Measurements from ENCODE around the gene PLXNA4. TPM values are rescaled to one million over a fixed set of nuclear protein-coding genes. Genes with fewer than 3 reads are reported as not detected.

The PLXNA4 gene
- total RNA-seq, 2 donors from 2014 or later, result 24.0 to 42.7 TPM

GRCh38 chr7:132415259-132415658, 161.0 kb downstream of the PLXNA4 start:
- H3K27ac ChIP-seq (ENCODE audit: low read depth, low read length), result no peak overlapping the region
- no peak for TF ChIP-seq CTCF (conservative IDR thresholded peaks at IDR 0.05)
- no peak overlapping the region for H3K9ac ChIP-seq (ENCODE audit: extremely low read depth, low read length, poor library complexity, severe bottlenecking)
- no peaks in the 10 kb centered on the region for H3K9me3 Mint-ChIP-seq
- no peaks in the 10 kb centered on the region for H3K36me3 Mint-ChIP-seq (ENCODE audit: low read depth)
- DNase-seq, result no peak
- peaks cover 45% of the 10 kb centered on the region for H3K4me1 Mint-ChIP-seq
- WGBS, 2 experiments (ENCODE audit: insufficient coverage in 1 of 2, insufficient read length in 1 of 2), result 94 to 100% methylated on average over 3 to 4 of the region's 4 CpGs
- peaks cover 7% of the 10 kb centered on the region for H3K4me1 ChIP-seq (ENCODE audit: control insufficient read depth, insufficient read depth, low read length)
- H3K9me3 ChIP-seq (ENCODE audit: control insufficient read depth, low read length), result no peaks in the 10 kb centered on the region
- no peaks in the 10 kb centered on the region for H3K27me3 ChIP-seq (ENCODE audit: control insufficient read depth, insufficient read depth, low read length, poor library complexity, severe bottlenecking)
- H3K36me3 ChIP-seq (ENCODE audit: control insufficient read depth, insufficient read depth, low read length), result no peaks in the 10 kb centered on the region
- H3K4me3 ChIP-seq (ENCODE audit: low read length), result no peak overlapping the region
- no peak overlapping the region for H3K4me3 Mint-ChIP-seq
- no peaks in the 10 kb centered on the region for H3K27me3 Mint-ChIP-seq (ENCODE audit: insufficient read depth)
- no peak overlapping the region for H3K27ac Mint-ChIP-seq

- Mint-ChIP-seq H3K27ac (no peak overlapping the region), H3K27me3 (ENCODE audit: insufficient read depth) (no peaks in the 10 kb centered on the region), H3K9me3 (no peaks in the 10 kb centered on the region), H3K36me3 (ENCODE audit: low read depth) (no peaks in the 10 kb centered on the region), H3K4me1 (peaks cover 48% of the 10 kb centered on the region), H3K4me3 (no peak overlapping the region)
- TF ChIP-seq CTCF (conservative IDR thresholded peaks at IDR 0.05), result no peak
- Histone ChIP-seq H3K9me3 (ENCODE audit: control insufficient read depth, low read length) (no peaks in the 10 kb centered on the region), H3K27ac (ENCODE audit: low read depth, low read length) (no peak overlapping the region), H3K4me3 (ENCODE audit: low read length) (no peak overlapping the region), H3K9ac (ENCODE audit: extremely low read depth, low read length, poor library complexity, severe bottlenecking) (no peak overlapping the region), H3K36me3 (ENCODE audit: control insufficient read depth, insufficient read depth, low read length) (no peaks in the 10 kb centered on the region), H3K27me3 (ENCODE audit: control insufficient read depth, insufficient read depth, low read length, poor library complexity, severe bottlenecking) (no peaks in the 10 kb centered on the region), H3K4me1 (ENCODE audit: control insufficient read depth, insufficient read depth, low read length) (peaks cover 11% of the 10 kb centered on the region)
- no peak for DNase-seq
- WGBS, 2 experiments (ENCODE audit: insufficient coverage in 1 of 2, insufficient read length in 1 of 2), result 90 to 94% methylated on average over 2 to 6 of the region's 6 CpGs
These were observed 161.4 kb downstream of the PLXNA4 start for GRCh38 chr7:132414857-132415256.

- peaks cover 11% of the 10 kb centered on the region for H3K4me1 ChIP-seq (ENCODE audit: control insufficient read depth, insufficient read depth, low read length)
- H3K4me3 ChIP-seq (ENCODE audit: low read length), result no peak overlapping the region
- H3K27ac ChIP-seq (ENCODE audit: low read depth, low read length), result no peak overlapping the region
- Mint-ChIP-seq H3K27me3 (ENCODE audit: insufficient read depth) (no peaks in the 10 kb centered on the region), H3K4me1 (peaks cover 52% of the 10 kb centered on the region), H3K36me3 (ENCODE audit: low read depth) (no peaks in the 10 kb centered on the region), H3K4me3 (no peak overlapping the region), H3K9me3 (no peaks in the 10 kb centered on the region), H3K27ac (no peak overlapping the region)
- WGBS, 2 experiments (ENCODE audit: insufficient coverage in 1 of 2, insufficient read length in 1 of 2), result 89 to 95% methylated on average over 2 to 4 of the region's 5 CpGs
- TF ChIP-seq CTCF (conservative IDR thresholded peaks at IDR 0.05), result no peak
- no peak for DNase-seq
- no peaks in the 10 kb centered on the region for H3K36me3 ChIP-seq (ENCODE audit: control insufficient read depth, insufficient read depth, low read length)
- H3K27me3 ChIP-seq (ENCODE audit: control insufficient read depth, insufficient read depth, low read length, poor library complexity, severe bottlenecking), result no peaks in the 10 kb centered on the region
- no peak overlapping the region for H3K9ac ChIP-seq (ENCODE audit: extremely low read depth, low read length, poor library complexity, severe bottlenecking)
- no peaks in the 10 kb centered on the region for H3K9me3 ChIP-seq (ENCODE audit: control insufficient read depth, low read length)
These were observed 163.8 kb downstream of the PLXNA4 start for GRCh38 chr7:132412435-132412834.

All from endodermal cell (in vitro differentiated cells).